ENCODE results near the gene EDIL3.

DNA sequence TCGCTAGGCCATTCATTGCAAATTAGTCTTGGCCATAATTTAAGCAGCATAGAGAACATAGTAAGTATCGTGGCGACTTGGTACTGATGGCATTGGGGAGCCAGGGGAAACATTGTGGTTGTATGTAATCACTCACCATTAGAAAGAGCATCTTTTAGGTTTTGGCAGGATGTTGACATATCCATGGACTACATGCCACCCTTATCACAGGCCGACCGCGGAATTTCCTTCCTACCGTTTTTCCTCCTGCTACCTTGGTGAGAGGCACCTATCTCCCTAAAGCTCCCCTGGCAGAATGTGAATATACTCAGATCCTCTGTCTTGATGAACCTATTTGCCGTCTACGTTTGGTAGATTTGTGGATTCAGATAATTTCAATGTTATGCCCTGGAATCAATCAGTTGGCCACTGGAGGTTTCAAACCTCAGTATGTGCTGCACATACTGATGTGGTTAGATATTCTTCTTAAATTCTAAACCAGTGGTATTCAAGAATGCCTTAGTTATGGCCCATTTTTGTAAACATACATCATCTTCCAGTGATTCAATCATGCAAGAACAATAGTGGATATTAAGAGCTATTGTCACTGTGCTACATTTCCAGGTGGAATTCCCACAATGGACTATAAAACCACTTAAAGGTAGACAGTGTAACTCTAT is 393.0 kb downstream of the EDIL3 start:
- TF ChIP-seq, protein P1, sequence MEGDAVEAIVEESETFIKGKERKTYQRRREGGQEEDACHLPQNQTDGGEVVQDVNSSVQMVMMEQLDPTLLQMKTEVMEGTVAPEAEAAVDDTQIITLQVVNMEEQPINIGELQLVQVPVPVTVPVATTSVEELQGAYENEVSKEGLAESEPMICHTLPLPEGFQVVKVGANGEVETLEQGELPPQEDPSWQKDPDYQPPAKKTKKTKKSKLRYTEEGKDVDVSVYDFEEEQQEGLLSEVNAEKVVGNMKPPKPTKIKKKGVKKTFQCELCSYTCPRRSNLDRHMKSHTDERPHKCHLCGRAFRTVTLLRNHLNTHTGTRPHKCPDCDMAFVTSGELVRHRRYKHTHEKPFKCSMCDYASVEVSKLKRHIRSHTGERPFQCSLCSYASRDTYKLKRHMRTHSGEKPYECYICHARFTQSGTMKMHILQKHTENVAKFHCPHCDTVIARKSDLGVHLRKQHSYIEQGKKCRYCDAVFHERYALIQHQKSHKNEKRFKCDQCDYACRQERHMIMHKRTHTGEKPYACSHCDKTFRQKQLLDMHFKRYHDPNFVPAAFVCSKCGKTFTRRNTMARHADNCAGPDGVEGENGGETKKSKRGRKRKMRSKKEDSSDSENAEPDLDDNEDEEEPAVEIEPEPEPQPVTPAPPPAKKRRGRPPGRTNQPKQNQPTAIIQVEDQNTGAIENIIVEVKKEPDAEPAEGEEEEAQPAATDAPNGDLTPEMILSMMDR (IDR thresholded peaks at IDR 0.05; ENCODE audit: low read depth, low read length): no peak
- no peak for TF ChIP-seq EZH2phosphoT487 (IDR thresholded peaks at IDR 0.05; ENCODE audit: low read depth)
